ENCODE measurements around the gene CABLES1.

CABLES1 gene

DNA sequence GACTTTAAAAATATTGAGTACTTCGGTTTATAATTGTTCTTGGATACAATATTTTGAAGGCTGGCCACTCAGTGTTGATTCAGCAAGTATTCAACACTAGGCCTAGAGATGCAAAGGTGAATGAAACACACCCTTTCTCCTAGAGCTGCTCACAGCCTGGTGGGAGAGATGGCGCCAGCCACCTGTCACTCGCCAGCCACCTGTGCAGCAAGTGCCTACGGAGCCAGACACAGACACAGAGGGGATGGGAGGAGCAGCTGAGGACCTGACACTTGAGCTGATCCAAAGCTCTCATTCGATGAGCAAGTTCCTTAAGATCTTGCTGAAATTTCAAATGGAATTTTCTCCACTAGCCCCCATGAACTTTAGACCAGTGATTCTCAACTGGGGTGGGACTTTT, 166.7 kb downstream of the CABLES1 start:
- no peak for DNase-seq (ENCODE audit: low read depth in 3 of 3)

DNA sequence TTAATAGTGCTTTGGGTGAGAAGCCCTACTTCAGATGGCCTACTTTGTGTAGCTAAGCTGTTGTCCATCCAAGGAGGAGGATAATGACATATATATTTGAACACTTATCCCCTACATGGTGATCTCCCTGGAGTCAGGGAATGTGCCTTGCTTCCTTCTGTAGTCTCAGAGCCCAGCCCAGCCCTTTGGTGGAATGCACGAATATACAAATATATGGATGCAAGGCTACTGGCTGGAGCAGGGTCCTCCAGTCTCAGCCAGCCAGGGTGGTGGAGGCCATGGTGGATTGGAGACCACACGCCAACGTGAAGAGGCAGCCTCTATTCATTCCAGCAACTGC, 167.2 kb downstream of the CABLES1 start:
- DNase-seq (ENCODE audit: low read depth in 3 of 3): no peak

DNA sequence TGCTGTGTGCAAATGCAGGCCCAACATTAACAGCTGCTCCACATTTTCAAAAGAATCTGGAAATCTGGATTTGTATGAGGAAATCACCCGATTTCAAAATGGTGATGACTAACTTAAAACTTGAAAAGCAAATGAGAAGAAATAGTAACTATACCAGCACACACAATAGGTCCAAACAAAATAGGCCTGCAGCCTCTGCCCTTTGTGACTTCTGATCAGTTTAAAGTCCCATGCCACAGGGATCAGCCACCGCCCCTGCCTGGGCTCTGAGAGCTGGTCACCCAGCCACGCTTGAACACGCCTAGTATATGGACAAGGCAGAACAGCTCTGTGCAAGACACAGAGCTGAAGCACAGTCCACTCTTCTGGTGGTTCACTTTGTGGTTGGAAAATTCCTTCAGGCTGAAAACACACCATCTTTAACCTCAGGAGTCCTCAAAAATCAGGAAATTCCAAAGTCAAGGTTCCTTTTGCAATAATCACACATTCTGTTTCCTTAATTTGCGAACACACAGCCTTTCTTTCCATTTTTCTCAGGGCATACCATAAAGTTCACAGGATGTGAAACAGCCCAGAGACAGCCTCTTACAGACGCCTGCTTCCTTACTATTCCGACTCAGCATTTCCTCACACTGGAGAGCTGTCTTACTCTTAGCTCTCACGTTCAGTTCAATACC, 167.7 kb downstream of the CABLES1 start:
- DNase-seq (ENCODE audit: low read depth in 3 of 3): no peak

DNA sequence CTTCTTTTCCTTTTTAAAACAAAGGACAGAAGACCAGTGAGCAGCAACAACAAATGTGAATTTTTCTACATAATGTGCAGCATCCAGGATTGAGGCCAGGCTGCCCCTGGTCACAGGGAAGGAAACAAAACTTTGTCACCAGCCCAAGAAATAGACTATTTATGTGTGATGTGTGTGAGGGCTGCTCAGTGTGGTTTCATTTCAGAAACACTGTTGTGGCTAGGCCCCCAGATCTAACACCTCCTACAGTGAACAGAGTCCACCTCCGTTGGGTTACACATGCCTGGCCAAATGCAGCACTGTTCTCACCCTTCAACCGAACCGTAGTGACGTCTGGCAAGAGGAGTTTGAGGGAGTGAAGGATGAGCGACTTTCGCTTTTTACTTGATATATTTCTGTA, 171.5 kb downstream of the CABLES1 start:
- DNase-seq (ENCODE audit: low read depth in 3 of 3): no peak

DNA sequence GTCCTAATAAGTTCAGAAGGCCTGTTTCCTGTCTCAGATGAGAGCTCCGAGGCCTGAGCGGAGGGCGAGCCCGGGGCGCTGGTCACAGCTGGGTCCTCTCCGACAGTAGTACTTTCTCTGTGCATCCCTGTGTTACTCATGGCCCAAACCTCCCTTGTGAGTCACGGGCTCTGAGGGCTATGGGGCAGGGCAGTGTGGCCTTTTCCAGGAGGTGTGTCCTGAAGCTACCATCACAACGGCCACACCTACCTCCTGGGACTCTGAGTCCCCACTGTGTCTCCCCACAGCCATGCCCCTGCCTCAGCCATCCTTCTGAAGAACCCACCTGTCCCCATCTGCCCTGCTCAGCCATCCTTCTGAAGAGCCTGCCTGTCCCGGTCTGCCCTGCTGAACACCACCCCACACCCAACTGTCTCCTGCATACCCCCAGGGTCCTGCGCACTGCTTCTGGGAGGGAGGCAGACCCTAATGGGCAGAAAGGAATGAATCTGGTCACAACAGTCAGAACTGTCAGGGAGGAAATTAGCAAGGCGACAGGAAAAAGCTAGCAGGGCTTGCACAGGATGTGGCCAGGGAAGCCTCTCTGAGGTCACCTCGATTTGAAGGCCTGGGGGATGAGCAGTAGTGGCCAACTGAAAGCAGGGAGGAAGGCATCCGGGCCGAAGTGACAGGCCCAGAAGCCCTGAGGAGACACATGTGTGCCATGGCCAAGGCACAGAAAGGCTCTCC, 172.4 kb downstream of the CABLES1 start:
- DNase-seq (ENCODE audit: low read depth in 3 of 3): no peak

Measured in stimulated activated CD4-positive, alpha-beta T cell treated with anti-CD3 and anti-CD28 coated beads, TNF-alpha, amount 100 ng/mL, for 24 hours (primary cell).